Motor neuron (in vitro differentiated cells): Measurements from ENCODE around the gene SUB1. TPM values are rescaled to one million over a fixed set of nuclear protein-coding genes. Genes with fewer than 3 reads are reported as not detected.
A peak's percentile ranks its signal among the peaks of the same experiment; 100 is the strongest.
"Not testable (repeated sequence)": the region's sequence is repeated elsewhere in the genome, so short reads cannot be mapped to it uniquely, and the experiment has no call there.

Experiments used
- ATAC-seq, 8 experiments: fragments of 200-7000 bp; cut with Tn5 transposase; replicated peaks in 6 of 8; 2 replicates each; pipeline ENCODE4 v1.8.0; 2021; ENCODE audit warnings: mild to moderate bottlenecking in 8 of 8, moderate library complexity in 8 of 8
- H3K27ac ChIP-seq, 2 donors: fragments of 250-450 bp; sonication (Bioruptor Pico); 2 replicates each; pipeline ENCODE4 v1.9.0; 2021; ENCODE audit warnings: antibody characterized with exemption in 2 of 2, mild to moderate bottlenecking in 2 of 2, moderate library complexity in 1 of 2
- H3K4me1 ChIP-seq, 2 donors: fragments of 250-450 bp; sonication (Bioruptor Pico); replicated peaks in 1 of 2; 2 replicates each; pipeline ENCODE4 v1.6.1; 2021; ENCODE audit warnings: antibody characterized with exemption in 2 of 2, mild to moderate bottlenecking in 2 of 2, moderate library complexity in 1 of 2
- H3K4me3 ChIP-seq, 5 donors: fragments of 250-450 bp; sonication (Bioruptor Pico); 2 replicates each; pipeline ENCODE4 v1.9.0; 2021; ENCODE audit warnings: antibody characterized with exemption in 5 of 5, mild to moderate bottlenecking in 5 of 5, moderate library complexity in 4 of 5
- WGBS, 10 experiments: fragments of 450-650 bp; shearing (Covaris generic); methylation state at CpG; one replicate each; pipeline ENCODE4 v1.0.0; 2022; 5-methylcytosine and 5-hydroxymethylcytosine counted together
- in situ Hi-C, 9 experiments: fragments of 400-800 bp; cut with MboI; loops; one replicate each; pipeline ENCODE4 v1.15.0; 2021; ENCODE audit warnings: low sequenced_read_pairs in 9 of 9, low pct_unique_long_range_greater_than_20kb in 2 of 9; ENCODE audit not compliant: unreplicated experiment in 9 of 9
- total RNA-seq, 8 experiments: library from RNA; unstranded; fragments of 300-600 nt; gene quantifications; 2 replicates each; pipeline versions ENCODE4 v1.2.3 to v1.2.4, GENCODE V29; 2022

Gene SUB1
- total RNA-seq, 8 experiments from 2014 or later, result 123 to 587 (median 214) TPM

DNA sequence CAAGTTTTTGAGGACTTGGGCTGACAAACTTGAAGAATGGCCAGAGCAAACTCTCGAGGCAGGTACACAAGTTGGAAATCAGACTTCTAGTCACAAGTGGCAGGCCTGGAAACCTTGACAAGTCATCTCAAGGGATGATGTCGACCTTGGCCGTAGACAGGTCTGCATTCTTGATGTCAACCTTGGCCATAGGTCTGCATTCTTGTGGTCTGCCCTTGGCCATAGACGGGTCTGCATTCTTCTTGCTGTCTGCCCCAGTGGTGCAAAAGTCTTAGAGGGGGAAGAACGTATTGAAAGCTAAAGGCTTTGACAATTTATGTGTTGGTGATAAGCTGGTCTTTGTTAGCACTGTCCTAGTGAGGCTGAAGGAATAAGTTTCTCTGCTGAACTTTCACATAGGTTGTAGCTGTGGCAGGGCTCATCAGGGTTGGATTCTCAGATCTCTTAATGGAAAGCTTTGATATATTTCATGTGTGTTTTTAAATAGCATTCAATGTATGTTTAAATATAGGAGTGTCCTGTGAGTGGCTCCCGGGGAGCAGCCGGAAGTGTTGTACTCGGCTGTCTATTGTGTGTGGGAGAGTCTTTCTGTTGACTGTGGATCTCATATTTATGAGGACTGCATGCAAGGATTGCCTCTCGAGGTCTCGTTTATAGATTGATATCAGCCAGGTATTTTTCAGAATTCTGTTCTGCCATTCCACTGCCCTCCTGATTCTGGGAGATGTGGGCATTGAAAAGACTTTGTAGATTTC is 27.0 kb downstream of the SUB1 start:
- peak in 4 of 8 experiments; percentile 6 to 42 (median 24) for ATAC-seq
- Histone ChIP-seq H3K27ac (no peak overlapping the region), H3K4me1 (no peaks in the 10 kb centered on the region), H3K4me3 (no peak overlapping the region)
- 56 to 92% (median 76%) methylated on average over 3 to 9 of the region's 10 CpGs; no CpG with 5 or more reads in 2 of the 10 experiments for WGBS, 10 experiments
- in situ Hi-C loops, result loop anchor here in 1 of 9 experiments (25.0 kb wide), 1 partner anchor 125 kb away; no protein-coding TSS in a partner anchor

DNA sequence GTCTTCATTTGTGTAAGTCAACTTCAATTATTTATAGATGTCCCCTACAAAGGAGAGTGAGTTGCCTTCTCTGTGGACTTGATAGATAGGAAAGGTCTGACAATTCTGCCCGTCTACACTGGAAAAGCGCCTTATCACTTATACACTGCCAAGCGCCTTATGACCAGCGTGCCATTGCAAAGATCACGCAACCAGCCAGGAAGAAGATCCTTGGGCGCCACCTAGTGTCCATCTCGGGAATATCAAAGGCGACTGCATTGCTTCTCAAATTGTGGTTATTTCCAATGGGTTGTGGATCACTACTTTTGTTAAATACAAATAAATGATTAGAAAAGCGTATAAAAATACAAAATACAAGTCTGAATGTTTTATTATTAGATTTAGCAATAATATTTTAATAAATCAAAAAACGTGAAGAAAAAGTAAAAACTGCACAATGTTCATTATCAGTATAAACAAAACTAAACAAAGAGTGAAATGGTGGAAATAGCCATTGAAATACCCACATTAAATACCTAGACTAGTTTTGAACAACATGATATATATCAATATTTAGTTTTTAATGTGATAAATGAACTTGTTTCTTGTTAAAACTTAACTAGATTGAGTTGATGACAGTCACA is 27.8 kb downstream of the SUB1 start:
- peak; percentile 54 to 83 (median 74) for ATAC-seq
- no peaks in the 10 kb centered on the region for H3K4me1 ChIP-seq

DNA sequence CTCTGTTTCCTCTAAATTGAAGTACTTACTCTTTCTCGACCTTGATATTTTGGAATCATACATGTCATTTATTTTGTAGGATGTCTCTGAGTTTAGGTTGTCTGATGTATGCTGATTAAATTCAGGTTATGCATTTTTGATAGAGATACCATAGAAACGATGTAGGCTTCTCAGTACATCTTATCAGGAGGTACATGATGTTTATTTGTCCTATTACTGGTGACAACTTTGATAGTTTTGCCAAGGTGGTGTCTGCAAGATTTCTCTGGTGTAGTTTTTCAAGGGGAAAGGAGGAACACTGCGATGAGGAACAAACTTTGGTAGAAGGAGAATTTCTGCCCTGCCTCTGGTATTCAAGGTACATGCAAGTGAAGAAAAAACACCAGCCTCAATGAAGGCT is 29.9 kb downstream of the SUB1 start:
- in situ Hi-C loops, result loop anchor here in 1 of 9 experiments (25.0 kb wide), 1 partner anchor 128 kb away; no protein-coding TSS in a partner anchor
- WGBS, 10 experiments, result 20 to 100% (median 70%) methylated on average over 1 to 2 of the region's 3 CpGs; no CpG with 5 or more reads in 2 of the 10 experiments

More for the DNA sequence above, 27.8 kb downstream of the SUB1 start:
- Histone ChIP-seq H3K4me3 (no peak overlapping the region), H3K27ac (no peak overlapping the region)
- WGBS, 10 experiments, result 0 to 19% (median 6%) methylated on average over 2 to 10 of the region's 10 CpGs
- in situ Hi-C loops, result loop anchor here in 1 of 9 experiments (25.0 kb wide), 1 partner anchor 126 kb away; no protein-coding TSS in a partner anchor

DNA sequence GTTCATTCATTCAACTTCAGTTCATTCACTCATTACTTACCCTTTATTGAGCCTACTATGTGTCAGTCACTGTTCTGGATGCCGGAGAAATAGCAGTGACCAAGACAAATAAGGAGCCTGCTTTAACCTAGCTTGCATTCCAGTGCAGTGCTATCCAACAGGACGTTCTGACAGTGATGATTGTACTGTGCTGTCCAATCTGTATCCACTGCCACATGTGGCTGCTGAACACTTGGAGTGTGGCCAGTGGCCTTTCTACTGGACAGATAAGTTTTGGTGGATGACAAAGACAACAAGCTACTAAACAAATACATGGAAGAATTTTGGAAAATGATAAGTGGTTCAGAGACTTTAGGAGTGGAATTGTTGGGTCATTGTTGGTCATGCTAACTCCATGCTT is 33.6 kb downstream of the SUB1 start:
- in situ Hi-C loops, result loop anchor here in 1 of 9 experiments (25.0 kb wide), 1 partner anchor 132 kb away; no protein-coding TSS in a partner anchor
- no peak overlapping the region for H3K4me3 ChIP-seq
- H3K4me1 ChIP-seq, result no peaks in the 10 kb centered on the region
- WGBS, 10 experiments, result 58 to 100% (median 83%) methylated on average over 1 to 2 of the region's 2 CpGs; no CpG with 5 or more reads in 1 of the 10 experiments
- no peak overlapping the region for H3K27ac ChIP-seq
- ATAC-seq, result no peak

More for the DNA sequence above, 29.9 kb downstream of the SUB1 start:
- no peak overlapping the region for H3K4me3 ChIP-seq
- no peak overlapping the region for H3K27ac ChIP-seq
- no peaks in the 10 kb centered on the region for H3K4me1 ChIP-seq
- ATAC-seq, result no peak

DNA sequence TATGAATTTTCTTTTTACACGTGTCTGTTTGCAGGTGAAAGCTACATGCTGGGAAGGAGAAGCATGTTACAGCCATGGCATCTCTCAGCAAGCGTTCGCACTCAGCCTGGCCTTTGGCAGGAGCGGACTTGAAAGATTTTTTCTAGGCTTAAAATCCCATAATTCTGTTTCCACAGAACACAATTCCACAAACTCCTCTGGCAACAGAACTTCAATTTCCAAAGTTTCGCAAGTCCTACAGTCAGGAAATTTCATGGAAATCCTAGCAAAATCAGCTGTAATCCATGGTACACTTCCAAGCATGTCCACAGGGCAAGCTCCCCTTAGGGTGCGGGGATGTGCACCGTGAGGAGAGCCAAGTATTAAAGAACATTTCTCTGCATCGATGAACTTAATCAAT is 35.9 kb downstream of the SUB1 start:
- ATAC-seq, result no peak
- 29 to 83% (median 73%) methylated on average over 3 to 7 of the region's 8 CpGs; no CpG with 5 or more reads in 1 of the 10 experiments for WGBS, 10 experiments
- in situ Hi-C loops, result loop anchor here in 1 of 9 experiments (25.0 kb wide), 1 partner anchor 134 kb away; no protein-coding TSS in a partner anchor
- Histone ChIP-seq H3K4me1 (no peaks in the 10 kb centered on the region), H3K4me3 (no peak overlapping the region), H3K27ac (no peak overlapping the region)

DNA sequence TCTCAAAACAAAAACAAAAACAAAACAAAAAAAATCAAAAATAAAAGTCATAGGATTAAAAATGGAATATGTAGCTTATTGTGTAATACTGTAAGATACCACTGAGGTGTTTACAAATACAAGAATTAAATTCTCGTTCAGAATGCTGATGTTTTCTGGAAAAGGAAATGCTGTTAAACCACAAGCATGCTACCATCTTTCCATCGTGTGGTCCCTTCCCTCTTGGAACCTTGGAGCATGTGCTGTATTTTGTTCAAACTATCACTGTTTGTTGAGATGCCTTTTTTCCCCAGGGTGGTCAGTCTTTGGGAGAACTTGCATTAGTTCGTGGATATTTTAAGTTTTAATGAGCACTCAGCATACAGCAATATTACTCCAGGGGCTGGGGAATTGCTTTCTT is 39.7 kb downstream of the SUB1 start:
- Histone ChIP-seq H3K4me3 (no peak overlapping the region), H3K4me1 (peaks cover 6% of the 10 kb centered on the region in 2 donors), H3K27ac (no peak overlapping the region)
- ATAC-seq, result peak in 3 of 8 experiments; percentile 11 to 44 (median 16)
- in situ Hi-C loops, result no loop called here
- 0 to 90% (median 71%) methylated on average over 1 to 3 of the region's 3 CpGs for WGBS, 10 experiments

DNA sequence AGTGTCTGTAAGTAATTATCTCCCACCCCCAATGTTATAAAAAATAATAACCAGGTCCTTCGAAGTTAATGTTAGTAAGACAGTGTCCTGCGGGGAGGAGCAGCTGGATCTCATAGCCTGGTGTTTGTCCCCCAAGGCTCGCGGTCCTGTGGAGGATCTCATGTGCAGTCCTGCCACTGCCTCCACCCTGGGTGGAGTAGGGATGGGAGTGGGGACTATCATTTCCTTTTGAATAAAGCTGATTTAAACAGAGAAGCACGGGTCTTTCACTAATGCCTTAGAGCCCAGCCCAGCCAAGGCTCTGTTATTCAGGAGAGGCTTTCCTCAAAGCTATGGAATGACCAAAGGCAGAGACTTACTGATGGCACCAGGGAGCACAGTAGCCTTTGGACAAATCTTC is 40.2 kb downstream of the SUB1 start:
- ATAC-seq, result peak in 3 of 8 experiments; percentile 63 to 85 (median 66)
- 0 to 100% (median 60%) methylated on average over 1 to 4 of the region's 5 CpGs; no CpG with 5 or more reads in 1 of the 10 experiments for WGBS, 10 experiments
- H3K4me1 ChIP-seq, result peaks cover 6% of the 10 kb centered on the region in 2 donors
- no peak overlapping the region for H3K4me3 ChIP-seq
- no peak overlapping the region for H3K27ac ChIP-seq
- in situ Hi-C loops, result no loop called here

DNA sequence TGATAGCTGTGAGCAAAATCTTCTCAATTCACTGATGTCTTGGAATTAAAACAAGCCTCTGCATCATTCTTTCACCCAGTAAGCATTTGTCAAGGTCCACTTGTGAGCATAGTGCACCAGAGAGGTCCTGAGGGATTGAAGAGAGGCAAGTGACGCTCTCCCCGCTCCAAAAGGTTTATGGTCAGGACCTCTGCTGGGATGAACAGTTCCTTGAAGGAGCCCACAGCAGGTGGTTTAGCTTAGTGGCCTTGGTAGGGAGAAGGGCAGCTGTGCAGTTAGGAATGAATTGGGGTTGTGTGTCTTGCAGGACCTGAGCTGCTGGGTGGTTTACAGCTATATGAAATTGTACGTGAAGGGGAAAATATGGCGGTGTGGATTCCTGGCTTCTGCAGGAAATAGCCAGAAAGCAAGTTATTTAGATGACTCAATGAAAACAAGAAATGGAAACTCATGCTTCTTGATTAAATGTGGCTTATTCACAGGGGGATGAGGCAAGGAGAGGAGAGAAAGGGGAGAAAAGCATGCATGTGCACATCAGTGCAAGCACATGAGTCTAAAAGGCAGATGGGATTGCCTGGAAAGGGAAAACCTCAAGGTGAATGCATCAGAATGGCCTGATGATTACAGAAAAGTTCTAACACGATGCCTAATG is 42.0 kb downstream of the SUB1 start:
- WGBS, 10 experiments, result 56 to 100% (median 83%) methylated on average over 1 to 5 of the region's 5 CpGs; no CpG with 5 or more reads in 1 of the 10 experiments
- H3K4me3 ChIP-seq, result no peak overlapping the region
- ATAC-seq, result no peak
- in situ Hi-C loops, result no loop called here
- H3K27ac ChIP-seq, result no peak overlapping the region
- peaks cover 6% of the 10 kb centered on the region in 2 donors for H3K4me1 ChIP-seq

DNA sequence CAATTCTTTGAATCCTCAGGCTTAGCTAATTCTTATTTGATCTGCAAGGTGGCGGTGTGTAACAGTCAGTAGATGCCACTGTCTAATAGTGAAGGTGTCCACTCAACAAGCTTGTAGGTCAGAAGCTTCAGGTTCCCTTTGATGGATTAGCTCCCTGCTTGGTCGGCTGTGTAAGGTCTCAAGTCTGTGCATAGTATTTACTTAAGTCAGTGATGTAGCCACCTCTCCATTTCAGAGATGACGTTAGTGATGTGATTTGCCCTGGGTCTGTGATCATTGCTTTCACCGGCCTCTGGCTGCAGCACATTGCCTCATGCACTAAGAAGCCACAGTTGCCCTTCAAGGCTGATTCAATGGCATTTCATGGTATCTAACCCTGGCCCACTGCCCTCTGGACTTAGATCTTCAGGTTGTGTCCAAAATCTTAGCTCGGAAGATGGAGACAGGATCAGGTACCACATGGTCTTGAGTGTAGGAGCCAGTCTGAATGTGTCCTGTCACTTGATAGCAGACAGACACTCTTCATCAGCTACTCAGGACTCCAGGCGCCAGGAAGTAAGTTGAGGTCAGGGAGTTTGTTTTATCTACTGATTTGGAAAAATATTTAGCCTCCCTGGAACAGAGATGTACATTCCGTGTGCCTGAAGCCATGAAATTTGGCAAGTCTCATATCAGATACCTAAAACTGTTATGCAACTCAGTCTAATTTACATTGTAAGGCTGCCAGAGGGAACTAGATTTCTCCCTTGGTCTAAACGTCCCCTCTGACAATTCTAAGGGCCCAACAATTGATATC is 42.9 kb downstream of the SUB1 start:
- H3K4me1 ChIP-seq, result peaks cover 6% of the 10 kb centered on the region in 2 donors
- in situ Hi-C loops, result no loop called here
- 27 to 100% (median 79%) methylated on average over 1 to 6 of the region's 8 CpGs; no CpG with 5 or more reads in 1 of the 10 experiments for WGBS, 10 experiments
- peak in 2 of 8 experiments; percentile 25 to 43 for ATAC-seq
- no peak overlapping the region for H3K27ac ChIP-seq
- H3K4me3 ChIP-seq, result no peak overlapping the region

DNA sequence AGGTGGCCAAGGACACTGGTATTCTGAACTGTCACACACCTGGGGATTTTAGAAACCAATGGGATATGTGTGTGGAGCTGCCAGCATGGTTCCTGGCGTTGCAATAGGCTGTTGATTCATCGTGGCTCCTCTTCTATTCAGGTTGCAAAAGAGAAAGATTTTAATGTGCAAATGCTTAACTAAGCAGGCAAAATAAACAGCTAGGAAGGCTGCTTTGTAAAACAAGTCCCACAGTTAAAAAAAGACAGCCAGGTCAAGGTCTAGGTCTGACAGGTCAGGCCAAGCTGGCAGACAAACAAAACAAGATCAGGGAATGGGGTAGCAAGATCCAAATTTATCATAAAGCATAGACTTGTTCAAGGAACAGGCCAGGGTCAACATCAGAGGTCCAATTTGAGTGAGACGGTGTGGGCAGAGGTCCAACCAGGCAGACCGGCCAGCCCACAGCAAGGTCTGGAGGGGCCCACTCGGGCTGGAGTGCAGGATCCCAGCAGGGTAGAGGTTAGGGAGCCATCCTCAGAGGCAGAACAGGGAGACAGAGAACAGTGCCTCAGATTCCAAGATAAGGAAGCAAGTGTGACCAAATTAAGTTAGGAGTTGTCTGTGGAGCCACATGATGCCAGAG is 45.6 kb downstream of the SUB1 start:
- in situ Hi-C loops, result no loop called here
- Histone ChIP-seq H3K4me3 (no peak overlapping the region), H3K4me1 (peaks cover 6% of the 10 kb centered on the region in 2 donors), H3K27ac (no peak overlapping the region)
- ATAC-seq, result no peak
- 50 to 100% (median 78%) methylated on average over 2 to 3 of the region's 5 CpGs; no CpG with 5 or more reads in 2 of the 10 experiments for WGBS, 10 experiments

DNA sequence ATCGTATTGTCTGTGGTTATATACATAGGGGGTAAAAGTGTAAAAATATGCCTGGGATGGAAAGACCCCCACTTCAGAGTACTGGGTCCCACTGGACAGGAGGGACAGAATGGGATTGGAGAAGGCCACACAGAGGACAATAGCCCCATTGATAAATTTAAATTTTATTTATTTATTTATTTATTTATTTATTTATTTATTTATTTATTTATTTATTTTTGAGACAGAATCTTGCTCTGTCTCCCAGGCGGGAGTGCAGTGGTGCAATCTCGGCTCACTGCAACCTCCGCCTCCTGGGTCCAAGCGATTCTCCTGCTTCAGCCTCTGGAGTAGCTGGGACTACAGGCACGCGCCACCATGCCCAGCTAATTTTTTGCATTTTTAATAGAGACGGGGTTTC is 47.7 kb downstream of the SUB1 start:
- in situ Hi-C loops, H3K4me3 ChIP-seq, H3K27ac ChIP-seq, H3K4me1 ChIP-seq, ATAC-seq: not testable (repeated sequence)
- WGBS, 10 experiments, result 72 to 100% (median 95%) methylated on average over 2 to 8 of the region's 8 CpGs; no CpG with 5 or more reads in 2 of the 10 experiments

DNA sequence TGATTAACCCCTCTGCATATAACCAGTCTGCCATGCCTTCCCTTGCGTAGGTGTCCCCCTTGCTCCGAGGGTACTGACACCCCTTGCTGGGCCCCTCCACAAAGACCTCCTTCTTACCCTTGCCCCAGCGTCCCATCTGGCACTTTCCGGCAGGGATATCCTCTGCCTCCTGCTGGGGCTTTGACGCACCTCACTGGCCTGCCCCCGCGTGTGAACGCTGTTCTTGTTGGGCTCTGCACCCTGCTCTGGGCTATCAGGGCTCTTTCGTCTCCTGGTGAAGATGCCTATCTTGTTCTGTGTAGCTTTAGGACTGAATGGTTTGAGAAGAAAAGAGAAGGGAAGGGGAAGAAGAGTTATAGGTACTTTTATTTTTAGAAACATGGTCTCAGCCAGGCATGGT is 53.0 kb downstream of the SUB1 start:
- Histone ChIP-seq H3K4me1 (no peaks in the 10 kb centered on the region), H3K27ac (no peak overlapping the region), H3K4me3 (no peak overlapping the region)
- 68 to 100% (median 93%) methylated on average over 1 to 9 of the region's 9 CpGs; no CpG with 5 or more reads in 3 of the 10 experiments for WGBS, 10 experiments
- in situ Hi-C loops, result no loop called here
- ATAC-seq, result no peak
